Measurements from ENCODE around the gene FBXW12. TPM values are rescaled to one million over a fixed set of nuclear protein-coding genes. Genes with fewer than 3 reads are reported as not detected.

Gene FBXW12
- total RNA-seq, 3 donors from 2014 or later, result not detected

DNA sequence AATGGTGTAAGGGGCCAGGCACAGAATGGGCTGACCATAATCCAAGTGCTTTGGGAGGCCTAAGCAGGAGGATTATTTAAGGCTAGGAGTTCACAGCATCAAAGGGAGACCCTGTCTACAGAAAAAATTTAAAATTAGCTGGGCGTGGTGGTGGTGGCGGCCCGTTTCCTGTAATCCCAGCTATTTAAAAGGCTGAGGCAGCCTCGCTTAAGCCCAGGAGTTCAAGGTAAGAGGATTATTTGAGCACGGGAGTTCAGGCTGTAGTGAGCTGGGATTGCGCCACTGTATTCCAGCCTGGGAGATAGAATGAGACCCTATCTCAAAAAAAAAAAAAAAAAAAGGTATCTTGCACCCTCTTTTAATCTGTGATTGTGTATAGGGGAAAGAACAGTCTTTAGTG, 69.9 kb downstream of the FBXW12 start:
- H3K4me1 ChIP-seq (ENCODE audit: low read depth), result peaks cover 24% of the 10 kb centered on the region
- no peaks in the 10 kb centered on the region for H3K36me3 ChIP-seq (ENCODE audit: low read depth)
- DNase-seq (no peak), ATAC-seq (no peak)
- H3K9me3 ChIP-seq, result no peaks in the 10 kb centered on the region
- intact Hi-C loops (cut with DNase I, micrococcal nuclease), result no loop called here
- no peak overlapping the region for H3K4me3 ChIP-seq
- TF ChIP-seq CTCF (IDR thresholded peaks at IDR 0.05), result no peak

Other genes with a start within 250 kb of the FBXW12 start
- gene CDC25A, start 183.8 kb upstream of the FBXW12 start, total RNA-seq, result 1 to 10 TPM; 3.4 to 6.9 (median 4.3) TPM
- not detected for gene CAMP, start 148.7 kb upstream of the FBXW12 start, total RNA-seq
- 10 to 100 TPM in 2 of 3 donors, 1 to 10 TPM in 1; 5.9 to 18.6 (median 12.5) TPM for gene ZNF589, start 131.1 kb upstream of the FBXW12 start, total RNA-seq
- 10 to 100 TPM; 23.5 to 29.9 (median 25.9) TPM for gene NME6, start 70.9 kb upstream of the FBXW12 start, total RNA-seq
- not detected for gene SPINK8, start 38.6 kb upstream of the FBXW12 start, total RNA-seq
- gene PLXNB1, start 57.9 kb downstream of the FBXW12 start, total RNA-seq, result 100 to 1,000 TPM in 2 of 3 donors, 10 to 100 TPM in 1; 98.1 to 136 (median 127) TPM
- gene CCDC51, start 67.9 kb downstream of the FBXW12 start, total RNA-seq, result 10 to 100 TPM; 13.0 to 15.3 (median 14.8) TPM
- gene TMA7, start 68.0 kb downstream of the FBXW12 start, total RNA-seq, result 100 to 1,000 TPM; 130 to 193 (median 153) TPM
- 1 to 10 TPM; 4.5 to 7.2 (median 6.2) TPM for gene ATRIP, start 74.5 kb downstream of the FBXW12 start, total RNA-seq
- gene SHISA5, start 132.0 kb downstream of the FBXW12 start, total RNA-seq, result 100 to 1,000 TPM; 106 to 120 (median 115) TPM
- gene PFKFB4, start 184.6 kb downstream of the FBXW12 start, total RNA-seq, result 10 to 100 TPM in 2 of 3 donors, 1 to 10 TPM in 1; 4.4 to 14.2 (median 10.8) TPM
- under 1 TPM in 1 of 3 donors, not detected in 2; 0.19 TPM for gene UCN2, start 191.6 kb downstream of the FBXW12 start, total RNA-seq
- gene COL7A1, start 223.1 kb downstream of the FBXW12 start, total RNA-seq, result 1 to 10 TPM; 2.8 to 6.8 (median 3.9) TPM
- 100 to 1,000 TPM; 384 to 562 (median 554) TPM for gene UQCRC1, start 237.4 kb downstream of the FBXW12 start, total RNA-seq
- 1 to 10 TPM in 1 of 3 donors, under 1 TPM in 1, not detected in 1; 0.65 to 1.1 TPM for gene TMEM89, start 249.6 kb downstream of the FBXW12 start, total RNA-seq